H1 (cell line): Measurements from ENCODE around the gene TCF7. TPM values are rescaled to one million over a fixed set of nuclear protein-coding genes. Genes with fewer than 3 reads are reported as not detected.

Experiments used
- CTCF ChIA-PET: fragments of 300-600 bp; sonication (Branson Sonifier 250); formaldehyde crosslinking; loops from one replicate; lab custom pipeline; 2021; ENCODE audit not compliant: partially characterized antibody; lab: Charles Lee
- POLR2A ChIA-PET: fragments of 300-600 bp; sonication (Branson Sonifier 250); formaldehyde crosslinking; loops from one replicate; lab custom pipeline; 2021; ENCODE audit warnings: inconsistent platforms; ENCODE audit not compliant: partially characterized antibody; lab: Charles Lee
- DNase-seq, 2 experiments: peaks; one replicate each; pipeline versions ENCODE4 v3.0.0 to v3.0.0-alpha.2; 2010 to 2022; ENCODE audit warnings: low spot score in 2 of 2, low read depth in 1 of 2, mixed read lengths in 1 of 2
- FAIRE-seq: peaks from 2 replicates; lab custom pipeline; 2011; peaks lifted over from hg19 to GRCh38; lab: Jason Lieb, UNC
- H2AFZ ChIP-seq: 2 replicates; pipeline ENCODE4 v1.8.1; 2012; ENCODE audit warnings: low read length, inconsistent platforms
- H2AK5ac ChIP-seq: 2 replicates; pipeline ENCODE4 v1.6.1; 2013; ENCODE audit warnings: low read depth, low read length
- H2BK120ac ChIP-seq: replicated peaks from 2 replicates; pipeline ENCODE3; 2013; ENCODE audit warnings: low read depth, low read length, inconsistent platforms
- H2BK12ac ChIP-seq: 2 replicates; pipeline ENCODE4 v1.6.1; 2013; ENCODE audit warnings: low read depth, low read length
- H2BK15ac ChIP-seq: 2 replicates; pipeline ENCODE4 v1.6.1; 2013; ENCODE audit warnings: low read length
- H2BK20ac ChIP-seq: 2 replicates; pipeline ENCODE4 v1.6.1; 2013; ENCODE audit warnings: low read length
- H2BK5ac ChIP-seq: 2 replicates; pipeline ENCODE4 v1.6.1; 2013; ENCODE audit warnings: low read depth, low read length
- H3K14ac ChIP-seq: 2 replicates; pipeline ENCODE4 v1.6.1; 2013; ENCODE audit warnings: inconsistent platforms; ENCODE audit not compliant: insufficient read length
- H3K18ac ChIP-seq: 2 replicates; pipeline ENCODE4 v1.6.1; 2013; ENCODE audit warnings: low read length; ENCODE audit errors: extremely low read depth
- H3K23ac ChIP-seq: 2 replicates; pipeline ENCODE4 v1.6.1; 2013; ENCODE audit warnings: inconsistent platforms; ENCODE audit not compliant: insufficient read length
- H3K23me2 ChIP-seq: 2 replicates; pipeline ENCODE4 v1.6.1; 2013; ENCODE audit warnings: low read depth, low read length
- H3K27ac ChIP-seq: 2 replicates; pipeline ENCODE4 v1.6.1; 2011; ENCODE audit warnings: low read depth, low read length, inconsistent platforms
- H3K27me3 ChIP-seq, 4 experiments: replicated peaks in 1 of 4; 1 replicate in 1 of 4; 2 replicates in 3 of 4; pipeline versions ENCODE4 v1.6.1 to v1.8.1; 2011 to 2013; ENCODE audit warnings: low read length in 3 of 4, mild to moderate bottlenecking in 3 of 4, inconsistent platforms in 2 of 4, mixed read lengths in 2 of 4, moderate library complexity in 1 of 4; ENCODE audit not compliant: control insufficient read depth in 3 of 4, insufficient read depth in 3 of 4; ENCODE audit errors: extremely low read depth in 1 of 4
- H3K36me3 ChIP-seq, 4 experiments: 2 replicates each; pipeline versions ENCODE4 v1.6.1 to v1.8.1; 2011 to 2013; ENCODE audit warnings: mild to moderate bottlenecking in 4 of 4, low read length in 3 of 4, moderate library complexity in 2 of 4, control low read depth in 1 of 4, inconsistent platforms in 1 of 4; ENCODE audit not compliant: insufficient read depth in 4 of 4, control insufficient read depth in 2 of 4
- H3K4ac ChIP-seq: replicated peaks from 2 replicates; pipeline ENCODE3; 2013; ENCODE audit warnings: low read length, low read depth, mixed read lengths, inconsistent platforms; ENCODE audit not compliant: insufficient read length
- H3K4me1 ChIP-seq, 4 experiments: replicated peaks in 1 of 4; 1 replicate in 1 of 4; 2 replicates in 3 of 4; pipeline versions ENCODE4 v1.6.1 to v1.8.1; 2011 to 2013; ENCODE audit warnings: low read length in 3 of 4, inconsistent platforms in 2 of 4, mixed read lengths in 1 of 4; ENCODE audit not compliant: insufficient read depth in 4 of 4, control insufficient read depth in 3 of 4
- H3K4me2 ChIP-seq, 2 experiments: 2 replicates each; pipeline versions ENCODE4 v1.6.1 to v1.8.1; 2011 to 2013; ENCODE audit warnings: low read depth in 2 of 2, low read length in 2 of 2, control low read depth in 1 of 2, inconsistent platforms in 1 of 2, mild to moderate bottlenecking in 1 of 2; ENCODE audit not compliant: insufficient read depth in 1 of 2
- H3K4me3 ChIP-seq, 4 experiments: fragments of 200-600, 300-600 bp in 1 of 4; sonication (generic), shearing (Covaris generic), sonication (Bioruptor Twin) in 1 of 4; 2 replicates each; pipeline versions ENCODE4 v1.5.1 to v1.8.1; 2011 to 2016; ENCODE audit warnings: low read length in 4 of 4, low read depth in 3 of 4, control low read depth in 2 of 4, inconsistent platforms in 2 of 4, mild to moderate bottlenecking in 2 of 4, mixed read lengths in 1 of 4, moderate library complexity in 1 of 4; ENCODE audit not compliant: insufficient read depth in 2 of 4; ENCODE audit errors: extremely low read depth in 1 of 4
- H3K56ac ChIP-seq: replicated peaks from 2 replicates; pipeline ENCODE3; 2013; ENCODE audit warnings: low read depth, mild to moderate bottlenecking, mixed read lengths, low read length, inconsistent platforms; ENCODE audit not compliant: insufficient read length
- H3K79me1 ChIP-seq: 2 replicates; pipeline ENCODE4 v1.6.1; 2013; ENCODE audit warnings: low read depth, low read length, control low read depth
- H3K79me2 ChIP-seq, 2 experiments: 2 replicates each; pipeline versions ENCODE4 v1.6.1 to v1.8.1; 2012 to 2013; ENCODE audit warnings: low read length in 2 of 2, mild to moderate bottlenecking in 2 of 2, inconsistent platforms in 1 of 2; ENCODE audit not compliant: insufficient read depth in 2 of 2, control insufficient read depth in 1 of 2
- H3K9ac ChIP-seq, 4 experiments: replicated peaks in 1 of 4; 1 replicate in 1 of 4; 2 replicates in 3 of 4; pipeline versions ENCODE4 v1.6.1 to v1.8.1; 2011 to 2013; ENCODE audit warnings: low read depth in 3 of 4, low read length in 3 of 4, control low read depth in 2 of 4, mild to moderate bottlenecking in 2 of 4, moderate library complexity in 2 of 4, inconsistent platforms in 1 of 4; ENCODE audit errors: extremely low read depth in 1 of 4
- H3K9me3 ChIP-seq, 2 experiments: 2 replicates each; pipeline versions ENCODE4 v1.6.1 to v1.8.1; 2012 to 2013; ENCODE audit warnings: mild to moderate bottlenecking in 2 of 2, moderate library complexity in 2 of 2, control low read depth in 1 of 2, inconsistent platforms in 1 of 2, low read depth in 1 of 2, low read length in 1 of 2, mixed read lengths in 1 of 2; ENCODE audit not compliant: insufficient read depth in 2 of 2
- H4K20me1 ChIP-seq, 2 experiments: replicated peaks in 1 of 2; 2 replicates each; pipeline versions ENCODE3 to v1.8.1; 2011 to 2013; ENCODE audit warnings: inconsistent platforms in 2 of 2, low read length in 2 of 2, mild to moderate bottlenecking in 1 of 2; ENCODE audit not compliant: insufficient read depth in 2 of 2, control insufficient read depth in 1 of 2
- H4K5ac ChIP-seq: 2 replicates; pipeline ENCODE4 v1.6.1; 2013; ENCODE audit warnings: low read length, low read depth, mixed read lengths, inconsistent platforms; ENCODE audit not compliant: insufficient read length
- H4K8ac ChIP-seq: 2 replicates; pipeline ENCODE4 v1.8.0; 2013; ENCODE audit warnings: mild to moderate bottlenecking, moderate library complexity, low read length, inconsistent platforms; ENCODE audit not compliant: insufficient read depth; ENCODE audit errors: extremely low read depth
- H4K91ac ChIP-seq: replicated peaks from 2 replicates; pipeline ENCODE3; 2013; ENCODE audit warnings: low read length, mixed read lengths, inconsistent platforms; ENCODE audit not compliant: insufficient read length
- CTCF ChIP-seq, 3 experiments: IDR thresholded peaks; 1 replicate in 2 of 3; 2 replicates in 1 of 3; pipeline versions ENCODE4 v1.5.1 to v1.6.1; 2011; ENCODE audit warnings: low read length in 3 of 3, mild to moderate bottlenecking in 3 of 3, inconsistent platforms in 2 of 3, low read depth in 1 of 3, moderate library complexity in 1 of 3; ENCODE audit not compliant: insufficient read depth in 1 of 3; ENCODE audit errors: control extremely low read depth in 1 of 3
- EZH2 ChIP-seq: fragments of 200-600 bp; sonication (generic); IDR thresholded peaks from 2 replicates; pipeline ENCODE4 v1.7.1; 2012; ENCODE audit warnings: low read depth, mild to moderate bottlenecking, moderate library complexity, low read length, inconsistent platforms; ENCODE audit not compliant: severe bottlenecking
- GTF2F1 ChIP-seq: IDR thresholded peaks from 2 replicates; pipeline ENCODE4 v1.6.1; 2012; ENCODE audit warnings: low read depth, low read length, improper control_type of control experiment, borderline replicate concordance
- POU5F1 ChIP-seq: IDR thresholded peaks from 2 replicates; pipeline ENCODE4 v1.6.1; 2011; ENCODE audit warnings: low read depth, mild to moderate bottlenecking, low read length, moderate library complexity
- WGBS, 2 experiments: shearing (Covaris generic) in 1 of 2; methylation state at CpG; one replicate each; pipeline versions ENCODE4 v1.1.6 to v1.1.7; 2013 to 2015; ENCODE audit warnings: low lambda C conversion rate in 2 of 2, mixed read lengths in 2 of 2, inconsistent platforms in 1 of 2, low coverage in 1 of 2, missing lambda C conversion rate in 1 of 2; ENCODE audit not compliant: insufficient replicate concordance in 2 of 2, insufficient coverage in 1 of 2, insufficient read length in 1 of 2; ENCODE audit errors: extremely low coverage in 1 of 2, missing lambda C conversion rate in 1 of 2; 5-methylcytosine and 5-hydroxymethylcytosine counted together
- polyA plus RNA-seq, 7 experiments: library from polyadenylated mRNA; depleted of rRNA in 3 of 7; stranded (reverse) in 5 of 7; unstranded in 2 of 7; fragments of >200 nt in 5 of 7; fragments of 200-250 nt in 2 of 7; gene quantifications; 1 replicate in 5 of 7; 2 replicates in 1 of 7; 4 replicates in 1 of 7; pipeline versions ENCODE4 v1.2.1 to v1.2.3, GENCODE V29; 2011 to 2013; ENCODE audit warnings: missing spikeins in 2 of 7, mixed read lengths in 2 of 7
- total RNA-seq: library from RNA; stranded (reverse); fragmentation: NEBNext Ultra II Directional; extraction: Animal tissue kit (Norgen Biotek cat#: 25700); gene quantifications from 2 replicates; pipeline ENCODE4 v1.2.1, GENCODE V29; 2021

TCF7 gene
- total and polyA plus RNA-seq, 2 of the 8 experiments (the other 6 are each of a cell fraction or from before 2014, with no cell fraction given): 4.7 to 8.5 TPM

GRCh38 chr5:134079748-134080581 is 34.5 kb upstream of the TCF7 start:
- Histone ChIP-seq H2BK15ac (no peak overlapping the region), H4K20me1 (no peaks in the 10 kb centered on the region), H3K27me3 (peaks cover 0 to 2% (median 0%) of the 10 kb centered on the region in 4 experiments; a peak in 1 of 7 replicates), H2AFZ (no peak overlapping the region), H3K9me3 (no peaks in the 10 kb centered on the region), H3K36me3 (no peaks in the 10 kb centered on the region), H2BK120ac (no peak overlapping the region), H3K27ac (no peak overlapping the region), H2AK5ac (no peak overlapping the region), H2BK20ac (no peak overlapping the region), H2BK12ac (no peak overlapping the region), H4K8ac (no peak overlapping the region), H3K23ac (no peak overlapping the region), H3K4me1 (no peaks in the 10 kb centered on the region), H3K9ac (no peak overlapping the region), H4K91ac (no peak overlapping the region), H3K79me1 (no peaks in the 10 kb centered on the region), H3K4me2 (no peak overlapping the region), H3K79me2 (no peaks in the 10 kb centered on the region), H3K4me3 (no peak overlapping the region), H3K4ac (no peak overlapping the region), H3K18ac (no peak overlapping the region), H4K5ac (no peak overlapping the region), H3K56ac (no peak overlapping the region), H3K23me2 (no peaks in the 10 kb centered on the region), H3K14ac (no peak overlapping the region), H2BK5ac (no peak overlapping the region)
- TF ChIP-seq CTCF (IDR thresholded peaks at IDR 0.05; ENCODE audit: control extremely low read depth in 1 of 3, insufficient read depth in 1 of 3, low read depth in 1 of 3, low read length in 3 of 3) (no peak), POU5F1 (no peak), GTF2F1 (no peak), EZH2 (no peak)
- no peak for DNase-seq
- POLR2A ChIA-PET: no interaction called here
- WGBS, 2 experiments: 88% methylated on average over 19 of the region's 19 CpGs; no CpG with 5 or more reads in 1 of the 2 experiments
- CTCF ChIA-PET: interaction anchor here (0.7 to 1.2 kb wide), 5 partner anchors 9 to 60 kb away, joined by 3 to 4 read pairs (median 4); no protein-coding TSS in a partner anchor
- no peak for FAIRE-seq
